ENCODE measurements around the gene HMGB4.

The HMGB4 gene, protein sequence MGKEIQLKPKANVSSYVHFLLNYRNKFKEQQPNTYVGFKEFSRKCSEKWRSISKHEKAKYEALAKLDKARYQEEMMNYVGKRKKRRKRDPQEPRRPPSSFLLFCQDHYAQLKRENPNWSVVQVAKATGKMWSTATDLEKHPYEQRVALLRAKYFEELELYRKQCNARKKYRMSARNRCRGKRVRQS

DNA sequence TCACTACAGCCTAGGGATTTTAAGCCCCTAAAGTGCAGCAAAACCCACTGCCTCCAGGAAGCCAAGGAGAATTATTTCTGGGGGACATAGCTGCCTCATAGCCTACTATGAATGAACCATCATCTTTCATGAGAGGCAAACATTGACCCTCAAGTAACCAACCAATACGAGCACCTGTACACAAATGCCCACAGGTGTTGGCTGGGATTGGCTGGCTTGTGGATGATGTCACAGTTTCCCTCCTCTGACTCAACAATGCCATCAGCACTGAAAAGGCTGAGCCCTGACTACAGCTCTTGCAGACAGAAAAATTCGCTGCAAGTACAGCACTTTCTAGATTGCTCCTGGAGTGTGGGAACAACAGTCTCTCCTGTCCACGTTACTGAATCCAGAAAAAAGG lies at the start of gene HMGB4:
TSS of gene HMGB4 (plus strand) at position 301 of the 400 bp plus-strand sequence. CDS start 113 bp downstream, outside the sequence.
- no peak for DNase-seq

DNA sequence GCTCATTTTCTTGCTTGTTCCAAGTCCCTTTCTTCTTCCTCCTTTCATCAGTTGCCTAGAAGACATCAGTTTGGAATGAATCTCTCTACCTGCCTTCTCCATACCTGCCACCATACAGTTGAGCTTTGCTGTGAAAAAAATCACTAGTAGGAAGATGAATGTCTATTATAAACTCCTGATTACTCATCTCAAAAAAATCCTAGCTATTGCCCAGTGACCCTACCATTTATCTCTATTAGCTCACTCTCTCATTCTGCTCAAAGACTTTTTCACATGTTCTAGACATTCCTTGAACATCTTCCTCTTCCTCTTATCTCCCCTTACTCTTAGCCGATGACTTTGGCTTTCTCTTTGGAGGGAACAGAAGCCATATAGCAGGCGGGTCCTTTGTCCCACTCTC lies 49.7 kb upstream of the HMGB4 start:
- DNase-seq = no peak

DNA sequence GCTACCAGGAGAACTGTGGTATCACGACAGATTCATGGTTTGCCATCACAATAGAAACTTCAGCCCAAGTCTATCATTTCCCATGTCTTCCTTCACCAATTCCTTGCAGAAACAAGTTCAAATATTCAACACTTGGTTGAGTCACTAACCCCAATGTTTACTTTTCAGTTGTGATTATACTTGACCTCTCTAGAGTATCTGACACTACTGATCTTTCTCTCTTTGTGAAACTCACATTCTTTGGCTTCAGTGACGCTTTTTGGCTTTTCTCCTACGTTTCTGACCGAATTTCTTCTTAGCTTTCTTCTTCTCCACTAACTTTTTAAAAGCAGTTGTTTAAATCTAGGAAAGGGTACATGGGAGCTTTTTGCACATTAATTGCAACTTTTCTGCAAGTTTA lies 48.8 kb upstream of the HMGB4 start:
- DNase-seq = no peak

DNA sequence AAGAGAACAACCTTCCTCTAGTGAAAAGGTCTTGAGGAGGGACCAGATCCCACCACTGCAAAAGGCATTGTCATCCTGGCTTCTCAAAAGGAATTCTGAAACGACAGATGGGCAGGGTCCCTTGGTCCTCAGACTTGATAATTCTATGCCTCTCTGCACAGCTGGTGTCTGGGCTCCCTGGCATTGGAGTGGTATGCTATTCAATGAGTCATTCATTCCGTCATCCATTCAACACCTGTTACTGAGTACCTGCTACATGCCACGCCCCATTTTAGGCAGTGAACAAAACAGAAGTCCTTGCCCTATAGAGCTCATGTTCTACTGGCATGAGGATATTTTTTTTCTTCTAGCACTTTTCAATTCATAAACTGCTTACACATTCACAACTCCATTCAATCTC lies 45.8 kb upstream of the HMGB4 start:
- DNase-seq = no peak

DNA sequence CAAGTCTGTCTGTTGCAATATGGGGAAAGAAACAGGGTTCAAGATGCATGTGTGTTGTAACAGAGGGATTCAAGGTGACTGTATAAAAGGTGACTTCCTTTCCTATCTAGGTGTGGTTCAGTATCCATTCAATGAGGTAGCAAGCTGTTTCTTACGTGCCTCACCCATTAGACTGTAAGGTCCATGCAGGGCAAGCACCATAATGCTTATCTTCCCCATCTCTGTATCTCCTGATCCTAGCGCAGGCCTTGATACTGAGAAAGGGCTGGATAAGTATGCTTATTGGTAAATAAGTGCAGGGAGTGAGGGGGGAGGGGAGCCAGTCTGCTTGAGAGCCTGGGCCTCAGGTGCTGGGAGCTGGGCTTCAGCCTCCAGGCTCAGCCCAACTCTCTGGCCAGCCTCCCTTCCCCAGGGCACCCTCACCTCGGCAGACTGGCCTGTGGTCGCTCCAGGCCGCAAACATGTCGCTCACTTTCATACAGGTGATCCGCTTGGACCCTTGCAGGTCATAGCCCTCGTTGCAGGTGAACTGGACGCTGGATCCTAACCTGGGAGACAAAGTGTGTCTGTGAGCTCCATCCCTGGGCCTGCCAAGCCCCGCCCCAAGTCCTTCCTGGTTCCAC lies 44.5 kb upstream of the HMGB4 start:
- no peak for DNase-seq

DNA sequence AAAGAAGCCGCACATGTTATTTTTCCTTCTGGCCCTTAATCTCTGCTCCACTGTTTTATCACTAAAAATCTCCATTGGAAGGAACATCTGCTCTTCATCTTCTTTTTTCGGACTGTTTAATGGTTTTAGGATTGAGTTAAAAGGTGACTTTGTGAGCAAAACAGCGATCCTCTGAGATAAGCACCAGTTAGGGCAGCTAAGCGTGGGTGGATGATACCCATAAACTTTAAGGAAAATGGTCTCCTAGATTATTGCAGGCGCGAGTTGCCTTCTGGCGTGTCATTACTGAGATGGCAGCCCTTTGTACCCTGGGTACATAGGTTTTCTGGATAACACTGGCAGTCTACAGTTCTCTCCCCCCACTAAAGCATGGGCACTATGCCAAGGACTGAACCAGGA lies 44.0 kb upstream of the HMGB4 start:
- no peak for DNase-seq

DNA sequence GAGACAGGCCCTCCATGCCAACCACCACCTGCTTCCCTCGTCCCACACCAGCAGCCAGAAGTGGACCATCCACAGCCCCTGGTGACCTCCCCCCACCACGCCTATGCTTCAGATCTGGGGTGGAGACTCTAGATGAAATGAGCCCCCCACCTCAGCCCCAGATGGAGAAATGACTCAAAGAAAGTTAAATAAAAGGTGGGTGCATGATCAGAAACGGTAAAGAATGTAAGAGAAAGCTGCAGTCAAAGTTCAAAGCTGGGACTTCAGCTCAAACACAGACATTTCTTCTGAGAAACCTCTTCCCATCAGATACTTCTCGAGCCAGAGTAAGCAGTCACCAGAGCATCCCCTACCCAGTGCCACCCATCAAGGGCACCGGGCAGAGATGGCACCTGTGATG lies 43.1 kb upstream of the HMGB4 start:
- DNase-seq = no peak

DNA sequence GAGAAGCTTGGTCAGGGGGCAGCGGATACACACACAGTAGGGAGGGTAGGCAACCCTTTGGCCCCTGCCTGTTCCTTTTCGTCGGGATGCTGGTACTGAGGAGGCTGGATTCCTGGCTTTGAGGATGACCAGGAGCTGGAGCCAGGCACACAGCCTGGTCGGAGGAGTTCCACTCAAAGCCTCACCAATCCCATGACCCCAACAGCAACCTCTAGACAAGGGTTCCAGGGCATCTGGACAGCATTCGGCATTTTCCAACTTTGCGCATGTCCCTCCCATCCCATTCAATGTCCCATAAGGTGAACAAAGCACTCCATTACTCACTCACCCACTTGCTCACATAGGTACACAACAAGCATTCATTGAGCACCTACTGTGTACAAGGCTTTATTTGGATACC lies 42.6 kb upstream of the HMGB4 start:
- DNase-seq = no peak

DNA sequence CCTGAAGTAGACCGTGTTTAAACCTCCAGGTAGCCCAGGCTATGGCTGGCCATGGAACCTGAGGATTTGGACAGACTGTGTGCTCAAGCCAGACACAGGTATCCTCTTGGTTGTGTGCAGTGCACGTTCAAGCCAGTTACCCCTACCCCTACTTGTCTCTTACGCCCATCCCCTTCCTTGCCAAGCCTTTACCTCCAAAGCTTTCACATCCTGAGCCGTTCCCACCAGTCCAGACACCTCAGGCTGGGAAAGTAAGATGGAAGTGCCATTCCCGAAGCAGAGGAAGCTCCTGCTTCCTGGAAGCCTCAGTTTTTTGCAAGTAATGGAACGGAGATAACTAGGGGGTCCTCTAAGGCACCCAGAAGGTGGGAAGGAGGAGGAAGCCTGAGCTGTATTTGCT lies 41.5 kb upstream of the HMGB4 start:
- DNase-seq = no peak

DNA sequence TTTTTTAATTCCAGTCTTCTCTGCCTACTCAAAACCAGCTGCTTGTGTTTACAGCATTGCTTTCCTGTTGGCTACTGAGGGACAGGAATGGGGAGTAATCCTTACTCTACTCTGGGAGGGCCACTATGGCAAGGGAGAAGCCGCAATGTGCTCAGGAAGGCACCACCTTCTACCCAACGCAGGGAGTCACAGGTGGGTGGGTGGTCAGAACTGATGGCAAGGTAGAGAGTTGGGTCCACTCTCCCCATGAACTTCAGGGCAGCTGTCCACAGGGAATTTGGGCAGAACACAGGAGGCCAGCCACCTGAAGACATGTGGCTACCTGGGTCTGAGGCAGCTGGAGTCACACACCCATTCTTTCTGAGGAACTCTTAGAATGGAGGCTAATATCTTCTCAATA lies 40.5 kb upstream of the HMGB4 start:
- no peak for DNase-seq

DNA sequence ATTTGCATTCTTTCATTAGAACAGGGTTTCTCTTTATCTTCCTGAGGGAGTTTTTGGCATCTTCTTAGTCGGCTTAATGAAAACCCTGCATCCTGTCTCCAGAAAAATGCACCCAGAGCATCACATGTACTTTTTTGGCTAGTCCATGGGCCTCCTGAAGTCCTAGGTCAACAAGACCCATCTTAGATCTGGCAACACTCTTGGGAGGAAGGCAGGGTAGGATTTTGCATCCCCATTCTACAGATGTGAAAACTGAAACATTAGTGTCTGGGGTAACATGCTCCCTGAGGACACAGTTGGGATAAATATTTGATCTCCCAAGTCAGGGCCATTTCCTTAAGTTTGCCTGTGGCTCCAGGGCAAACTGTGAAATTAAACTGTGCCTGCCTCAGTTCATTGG lies 40.0 kb upstream of the HMGB4 start:
- DNase-seq = no peak

DNA sequence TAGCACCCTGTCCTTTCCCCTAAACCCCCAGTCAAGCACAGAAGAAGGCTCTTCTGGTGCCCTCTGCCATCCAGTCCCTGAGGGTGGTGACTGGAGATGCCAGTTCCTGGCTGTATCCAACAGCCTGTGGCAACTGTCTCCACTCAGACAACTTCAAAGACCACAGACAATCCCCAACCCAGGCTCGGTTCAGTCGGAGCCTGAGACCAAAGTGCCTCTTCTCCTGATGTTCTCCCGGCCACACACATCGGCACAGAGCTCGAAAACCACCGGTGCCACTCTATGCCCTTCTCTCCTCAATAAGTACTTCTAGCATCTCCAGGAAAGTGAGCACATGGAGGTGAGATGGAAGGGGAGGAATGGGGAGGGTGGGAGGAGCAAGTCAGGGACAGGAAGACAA lies 39.6 kb upstream of the HMGB4 start:
- DNase-seq = no peak

DNA sequence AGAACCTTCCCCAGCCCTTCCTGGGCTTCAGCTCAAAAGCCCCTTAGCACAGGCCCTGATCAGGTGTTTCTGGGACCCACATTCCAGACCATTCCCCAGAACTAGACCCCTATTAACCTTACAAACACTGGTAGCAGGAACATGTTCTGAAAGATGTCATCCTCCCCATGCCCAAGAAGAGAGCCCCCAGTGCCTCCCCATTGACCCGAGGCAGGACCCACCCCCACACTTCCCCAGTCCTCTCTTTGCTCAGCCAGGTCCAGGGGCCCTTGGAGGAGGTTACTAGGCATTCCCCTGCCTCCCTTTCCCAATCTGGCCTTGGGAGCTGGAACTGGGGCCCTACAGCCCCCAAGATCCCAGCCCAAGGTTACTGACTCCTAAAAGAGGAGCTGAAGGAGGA lies 38.9 kb upstream of the HMGB4 start:
- no peak for DNase-seq

DNA sequence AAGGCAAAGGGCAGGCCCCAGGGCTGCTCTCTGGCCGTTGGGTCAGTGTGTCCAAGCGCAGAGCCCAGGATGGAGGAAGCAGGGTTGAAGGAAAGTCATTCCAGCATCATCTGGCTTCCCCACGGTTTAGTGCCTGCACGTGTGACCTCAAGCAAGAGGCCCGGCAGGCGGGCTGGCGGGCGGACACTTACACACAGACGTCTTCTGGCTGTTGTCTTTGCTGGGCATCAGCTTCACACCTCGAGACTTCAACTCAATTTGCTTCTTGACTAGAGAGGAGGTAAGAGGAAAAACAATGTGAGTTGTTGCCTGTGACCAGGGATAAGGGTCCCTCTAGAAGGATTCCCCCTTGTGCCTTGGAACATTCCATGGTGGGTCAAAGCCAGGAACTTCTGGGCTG lies 38.4 kb upstream of the HMGB4 start:
- no peak for DNase-seq

DNA sequence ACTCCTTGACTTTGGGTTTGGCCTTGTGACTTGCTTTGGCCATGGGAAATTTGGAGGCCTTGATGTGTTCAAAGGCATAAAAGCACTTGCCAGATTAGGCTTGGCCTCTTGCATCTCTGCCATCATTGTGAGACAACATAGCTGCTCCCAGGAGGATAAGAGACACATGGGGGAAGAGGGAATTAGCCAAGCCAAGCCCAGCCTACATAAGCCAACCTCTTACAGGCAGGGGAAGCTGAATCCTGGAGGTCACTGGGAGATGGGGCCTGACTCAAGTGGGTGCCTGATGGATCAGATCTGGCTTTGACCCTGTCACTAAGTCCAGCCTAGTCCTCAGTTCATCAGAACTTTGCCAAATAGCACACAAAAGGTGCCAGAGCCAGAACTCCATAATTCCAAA lies 37.6 kb upstream of the HMGB4 start:
- no peak for DNase-seq

DNA sequence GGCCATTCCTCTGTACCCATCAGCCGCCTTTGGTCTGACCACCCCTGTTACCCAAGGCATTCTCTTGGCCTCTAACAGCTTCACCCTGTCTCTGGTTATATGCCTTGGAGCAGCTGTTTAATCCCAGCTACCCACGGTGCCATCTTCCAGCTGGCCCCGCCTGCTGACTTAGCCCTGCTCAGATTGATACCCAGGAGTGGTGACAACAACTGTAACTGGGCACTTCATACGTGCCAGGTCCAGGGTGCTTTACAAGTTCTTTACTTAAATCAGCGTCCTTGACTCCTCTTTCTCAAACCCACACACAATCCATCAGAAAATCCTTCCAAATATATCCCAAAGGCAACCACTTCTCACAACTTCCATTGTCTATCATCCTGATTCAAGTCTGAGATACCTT lies 37.2 kb upstream of the HMGB4 start:
- no peak for DNase-seq

DNA sequence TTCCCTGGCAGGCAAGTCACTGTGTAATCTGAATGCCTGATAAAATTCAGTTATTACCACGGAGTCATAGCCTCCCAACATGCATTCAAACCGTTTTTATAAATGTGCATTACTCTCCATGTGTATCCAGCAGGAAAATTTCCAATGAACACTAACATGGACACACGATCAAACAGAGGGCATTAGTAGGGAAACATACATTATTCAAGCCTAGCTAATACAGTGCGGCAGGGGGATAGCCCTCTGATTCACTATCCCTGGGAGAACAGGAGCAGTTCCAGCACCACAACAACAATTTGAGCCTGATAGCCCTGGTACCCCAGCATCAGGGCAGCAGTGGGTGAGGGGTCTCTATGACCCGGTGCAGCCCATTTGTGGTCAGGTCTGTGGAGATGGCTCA lies 35.8 kb upstream of the HMGB4 start:
- no peak for DNase-seq

DNA sequence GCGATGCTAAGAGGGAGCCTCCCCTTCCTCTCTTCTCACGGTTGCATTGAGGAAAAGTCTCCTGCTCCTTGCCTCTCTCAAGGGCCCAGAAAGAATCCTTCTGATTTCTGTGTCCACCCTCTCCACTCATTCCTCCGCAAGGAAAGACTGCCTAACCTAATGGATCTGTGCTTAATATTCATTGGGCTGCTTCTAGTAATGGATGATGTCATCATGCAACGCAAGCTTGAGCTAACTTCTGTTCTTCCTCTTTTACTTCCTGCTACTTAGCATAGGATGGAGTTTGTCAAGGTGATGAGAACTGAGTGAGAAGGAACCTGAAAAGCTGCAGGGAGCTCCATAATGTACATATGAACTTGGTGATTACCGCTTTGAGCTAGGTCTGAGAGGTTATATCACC lies 35.2 kb upstream of the HMGB4 start:
- DNase-seq = no peak

DNA sequence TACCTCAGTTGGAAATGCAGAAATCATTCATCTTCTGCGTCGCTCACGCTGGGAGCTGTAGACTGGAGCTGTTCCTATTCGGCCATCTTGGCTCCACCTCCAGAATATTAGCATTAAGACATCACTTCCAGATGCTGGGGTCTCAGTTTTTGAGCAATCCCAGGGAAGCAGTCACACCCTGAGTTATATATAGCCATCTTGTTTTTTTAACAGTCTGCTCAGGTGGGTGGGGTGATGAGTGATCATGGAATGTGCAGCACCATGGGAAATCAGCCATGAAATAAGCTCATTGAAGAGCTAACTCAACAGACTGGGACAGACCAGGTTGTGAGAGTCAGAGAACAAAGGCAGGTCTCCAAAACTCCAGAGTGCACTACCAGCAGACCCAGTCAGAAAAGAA lies 27.0 kb upstream of the HMGB4 start:
- no peak for DNase-seq

DNA sequence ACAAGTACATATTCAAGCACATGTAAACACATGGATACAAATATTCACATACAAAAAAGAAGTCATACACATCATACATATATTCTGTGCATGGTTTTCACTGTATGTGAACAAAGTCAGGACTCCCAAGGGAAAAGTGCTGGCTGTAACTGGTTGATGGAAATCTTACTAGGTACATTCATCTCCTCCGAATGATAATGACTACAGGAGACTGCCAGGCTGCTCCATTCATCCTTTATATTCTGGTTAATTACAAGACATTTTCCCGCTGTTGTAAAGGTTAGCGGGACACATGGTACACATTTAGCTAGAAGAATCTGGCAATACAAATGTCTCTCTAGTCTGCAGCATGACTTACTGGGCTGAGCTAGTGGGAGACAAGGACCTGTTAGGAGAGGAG lies 26.2 kb upstream of the HMGB4 start:
- no peak for DNase-seq

DNA sequence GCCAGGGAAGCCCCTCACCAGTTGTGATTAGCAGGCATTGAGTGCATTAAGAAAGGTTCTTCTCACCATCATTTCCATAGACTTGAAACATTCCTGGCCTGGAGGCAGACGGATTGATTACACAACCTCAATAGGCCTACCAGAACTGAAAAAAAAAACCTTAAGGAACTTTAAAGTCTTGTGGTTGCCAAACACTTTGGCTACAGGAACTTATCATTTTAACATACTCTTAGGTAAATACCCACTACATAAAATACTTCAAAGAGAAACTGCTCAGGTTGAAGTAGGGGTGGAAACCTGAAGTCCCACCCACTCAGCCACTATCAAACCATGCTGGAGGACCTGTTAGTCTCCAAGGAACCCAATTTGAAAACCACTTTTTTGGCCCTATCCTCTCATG lies 22.4 kb upstream of the HMGB4 start:
- DNase-seq = no peak

DNA sequence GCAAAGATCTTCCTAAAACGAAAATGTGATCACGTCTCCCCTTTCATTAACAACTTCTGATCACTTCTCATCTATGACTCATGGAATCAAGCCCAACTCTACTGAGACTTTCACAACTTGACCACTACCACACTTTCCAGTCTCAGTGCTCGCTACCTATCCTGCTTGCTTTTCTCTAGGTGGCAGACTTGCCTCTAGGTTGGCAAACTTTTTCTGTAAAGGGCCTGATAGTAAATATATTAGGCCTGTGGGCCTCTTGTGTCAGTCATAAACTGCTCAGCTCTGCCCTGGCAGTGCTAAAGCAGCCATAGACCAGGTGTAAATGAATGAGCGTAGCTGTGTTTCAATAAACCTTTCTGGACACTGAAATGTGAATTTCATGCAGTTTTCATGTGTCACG lies 21.5 kb upstream of the HMGB4 start:
- no peak for DNase-seq

DNA sequence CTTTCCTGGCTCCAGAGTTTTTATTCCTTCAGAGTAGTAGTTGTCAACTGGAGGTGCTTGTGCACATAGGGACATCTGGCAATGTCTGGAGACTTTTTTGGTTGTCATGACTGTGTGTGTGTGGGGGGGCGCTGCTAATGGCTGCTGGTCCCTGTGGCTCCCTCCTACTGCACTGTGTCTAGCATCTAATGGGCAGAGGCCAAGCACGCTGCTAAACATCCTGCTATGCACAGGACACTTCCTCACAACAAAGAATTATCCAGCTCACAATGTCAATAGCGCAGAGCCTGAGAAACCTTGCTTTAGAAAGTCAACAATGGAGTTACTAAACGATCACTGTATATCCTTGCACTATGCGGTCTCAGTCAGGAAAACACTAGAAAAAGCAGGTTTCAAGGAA lies 19.7 kb upstream of the HMGB4 start:
- no peak for DNase-seq

DNA sequence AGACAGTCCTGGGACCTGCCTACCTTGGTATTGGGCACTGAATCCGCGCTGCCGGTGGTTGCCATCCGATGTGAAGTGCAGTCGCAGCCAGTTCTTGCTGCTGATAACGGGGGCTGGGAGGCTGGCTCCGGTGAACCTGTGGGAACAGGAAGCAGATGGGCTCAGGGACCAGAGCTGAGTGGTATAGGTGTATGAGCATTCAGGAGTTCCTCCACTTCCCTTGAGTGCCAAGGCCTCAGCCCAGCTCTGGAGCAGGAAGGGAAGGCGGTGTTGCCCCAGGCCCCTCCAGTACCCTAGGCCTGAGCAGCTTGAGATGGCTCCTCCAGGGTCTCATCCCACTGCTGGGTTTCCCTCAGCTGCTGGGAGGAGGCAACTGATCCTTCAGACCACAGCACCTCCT lies 17.0 kb upstream of the HMGB4 start:
- no peak for DNase-seq

DNA sequence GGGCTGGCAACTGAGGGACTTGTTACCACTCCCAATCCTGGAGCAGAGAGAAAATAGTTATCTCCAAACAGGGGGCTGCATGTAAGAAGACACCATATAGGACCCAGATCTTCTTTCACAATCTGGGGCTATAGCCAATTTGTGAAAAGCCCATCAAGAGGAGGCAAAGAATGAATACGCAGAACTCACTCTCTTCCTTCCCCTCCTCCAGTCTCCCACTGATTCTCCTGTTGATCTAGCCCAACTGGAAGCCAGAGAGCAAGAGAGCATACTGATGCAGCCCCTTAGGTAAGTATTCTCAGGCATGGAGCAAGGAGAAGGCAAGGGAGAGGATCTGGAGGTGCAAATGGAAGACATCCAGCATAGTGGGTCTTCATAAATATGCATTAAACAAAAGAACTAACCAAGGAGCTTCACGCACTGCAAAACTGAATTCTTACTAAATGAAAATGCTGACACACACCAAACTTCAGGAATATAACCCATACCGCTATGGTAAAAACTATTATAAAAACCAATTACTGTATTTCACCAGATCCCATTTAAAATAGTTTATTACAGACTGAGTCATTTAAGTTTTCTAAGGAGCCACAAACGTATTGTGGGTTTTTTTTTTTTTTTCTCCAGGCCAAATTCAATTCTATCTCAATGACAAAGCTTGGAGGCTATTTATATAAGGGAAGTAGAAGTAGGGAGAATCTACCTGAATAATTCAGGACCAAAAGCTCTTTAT lies 15.5 kb upstream of the HMGB4 start:
- no peak for DNase-seq
